Measurements from ENCODE around the gene ADGRB2.
A peak's percentile ranks its signal among the peaks of the same experiment; 100 is the strongest.

ADGRB2 gene

GRCh38 chr1:31764312-31765040, at the start of gene ADGRB2:
TSS of gene ADGRB2 (minus strand) at chr1:31764340. CDS start at chr1:31757221, 7,119 bp downstream.
- peak; percentile 41 for DNase-seq

- no peak for DNase-seq
Observed at GRCh38 chr1:31812158-31812829, 48.2 kb upstream of the ADGRB2 start.

GRCh38 chr1:31811605-31812004, 47.5 kb upstream of the ADGRB2 start:
- no peak for DNase-seq

GRCh38 chr1:31809698-31810097, 45.6 kb upstream of the ADGRB2 start:
- no peak for DNase-seq

GRCh38 chr1:31807273-31808048, 43.3 kb upstream of the ADGRB2 start:
- no peak for DNase-seq

GRCh38 chr1:31805318-31805717, 41.2 kb upstream of the ADGRB2 start:
- no peak for DNase-seq

GRCh38 chr1:31804098-31804497, 40.0 kb upstream of the ADGRB2 start:
- no peak for DNase-seq

- DNase-seq: no peak
Observed at GRCh38 chr1:31803610-31804009, 39.5 kb upstream of the ADGRB2 start.

GRCh38 chr1:31802190-31803150, 38.3 kb upstream of the ADGRB2 start:
- DNase-seq: no peak

GRCh38 chr1:31801458-31801857, 37.3 kb upstream of the ADGRB2 start:
- DNase-seq: no peak

GRCh38 chr1:31800674-31800967, 36.5 kb upstream of the ADGRB2 start:
- no peak for DNase-seq

- DNase-seq: no peak
Observed at GRCh38 chr1:31799895-31800673, 35.9 kb upstream of the ADGRB2 start.

- no peak for DNase-seq
Observed at GRCh38 chr1:31799196-31799894, 35.2 kb upstream of the ADGRB2 start.

- peak; percentile 60 for DNase-seq
Observed at GRCh38 chr1:31798433-31799195, 34.5 kb upstream of the ADGRB2 start.

GRCh38 chr1:31798086-31798432, 33.9 kb upstream of the ADGRB2 start:
- no peak for DNase-seq

GRCh38 chr1:31797216-31797615, 33.1 kb upstream of the ADGRB2 start:
- DNase-seq: no peak

GRCh38 chr1:31796707-31797106, 32.6 kb upstream of the ADGRB2 start:
- no peak for DNase-seq

GRCh38 chr1:31795801-31796621, 31.9 kb upstream of the ADGRB2 start:
- no peak for DNase-seq

GRCh38 chr1:31795096-31795675, 31.0 kb upstream of the ADGRB2 start:
- no peak for DNase-seq

All from stimulated activated CD4-positive, alpha-beta T cell treated with anti-CD3 and anti-CD28 coated beads, Interleukin-15, amount 100 ng/mL, for 24 hours (primary cell).